ENCODE measurements around the gene OFD1.

OFD1 gene

DNA sequence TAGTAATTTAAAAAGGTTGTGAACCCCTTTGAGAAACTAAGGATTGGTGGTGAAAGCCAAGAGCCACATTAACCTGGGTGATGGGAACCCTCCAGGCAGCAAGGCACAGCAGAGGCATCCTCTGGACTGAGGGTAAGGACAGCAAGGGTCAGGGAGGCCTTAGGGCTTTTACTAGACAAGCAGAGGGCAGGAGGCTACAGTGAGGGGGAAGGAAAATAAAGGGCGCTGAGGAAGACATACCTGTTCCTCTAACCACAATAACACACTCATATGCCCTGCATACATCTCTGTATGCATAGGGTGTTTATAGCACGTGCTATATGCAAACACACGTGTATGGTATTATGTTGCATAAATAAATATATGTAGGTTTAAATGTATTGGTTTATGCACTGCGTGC is 63.6 kb downstream of the OFD1 start:
- no peak overlapping the region for H4K12ac ChIP-seq (ENCODE audit: low read depth, low read length)
- no peak overlapping the region for H2AFZ ChIP-seq (ENCODE audit: insufficient read depth, low read length, poor library complexity)
- no CpG with 5 or more reads among the region's 4 CpGs for WGBS (ENCODE audit: extremely low coverage, insufficient coverage, insufficient read length)
- H3K4me3 ChIP-seq (ENCODE audit: low read depth, low read length) = no peak overlapping the region
- no peak overlapping the region for H3K4ac ChIP-seq (ENCODE audit: low read depth, low read length)
- no peaks in the 10 kb centered on the region for H3K27me3 ChIP-seq (ENCODE audit: insufficient read depth, low read length)
- no peak overlapping the region for H4K91ac ChIP-seq (ENCODE audit: low read depth, low read length)
- no peak overlapping the region for H3K4me2 ChIP-seq (ENCODE audit: low read length)
- DNase-seq = no peak
- H3K79me2 ChIP-seq (ENCODE audit: control insufficient read depth, insufficient read depth, low read length, poor library complexity) = no peaks in the 10 kb centered on the region
- H3K36me3 ChIP-seq (ENCODE audit: control insufficient read depth in 1 of 2, insufficient read depth in 2 of 2, low read length in 2 of 2) = no peaks in the 10 kb centered on the region
- H2AK5ac ChIP-seq (ENCODE audit: low read length) = no peak overlapping the region
- no peaks in the 10 kb centered on the region for H3K4me1 ChIP-seq (ENCODE audit: control insufficient read depth in 1 of 2, insufficient read depth in 2 of 2, low read length in 2 of 2)
- no peaks in the 10 kb centered on the region for H3K79me1 ChIP-seq (ENCODE audit: low read length)
- no peak overlapping the region for H3K9ac ChIP-seq (ENCODE audit: low read length)
- H2BK120ac ChIP-seq (ENCODE audit: insufficient read depth, low read length, poor library complexity) = no peak overlapping the region
- H3K9me3 ChIP-seq (ENCODE audit: insufficient read depth, low read depth, low read length) = no peaks in the 10 kb centered on the region
- H3K23ac ChIP-seq (ENCODE audit: low read length) = no peak overlapping the region
- no peak overlapping the region for H3K18ac ChIP-seq (ENCODE audit: low read length)
- H3K27ac ChIP-seq (ENCODE audit: low read depth, low read length) = no peak overlapping the region
- no peak overlapping the region for H4K8ac ChIP-seq (ENCODE audit: low read depth, low read length)
- H2BK5ac ChIP-seq (ENCODE audit: low read depth, low read length, poor library complexity) = no peak overlapping the region
- H2BK12ac ChIP-seq (ENCODE audit: low read length) = no peak overlapping the region
- H3K14ac ChIP-seq (ENCODE audit: low read length) = no peak overlapping the region

DNA sequence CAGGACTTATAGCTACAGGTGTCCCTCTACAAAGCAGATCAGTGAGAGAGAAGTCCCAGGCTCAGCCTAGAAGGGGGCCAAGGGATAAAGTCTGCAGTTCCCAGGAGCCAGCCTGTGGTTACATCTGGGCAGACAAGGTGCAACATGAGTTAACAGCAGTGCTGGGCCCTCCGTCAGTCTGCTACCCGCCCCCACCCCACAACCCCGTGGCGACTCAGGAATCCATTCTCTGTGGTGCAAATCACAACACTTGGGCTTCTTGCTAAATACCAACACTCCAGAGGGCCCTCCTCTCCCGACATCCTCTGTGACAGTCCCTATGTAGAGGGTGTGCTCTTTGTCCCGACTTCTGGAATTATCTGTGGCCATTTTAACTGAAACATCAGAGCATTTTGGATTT is 68.6 kb downstream of the OFD1 start:
- H2AK5ac ChIP-seq (ENCODE audit: low read length) = no peak overlapping the region
- no peaks in the 10 kb centered on the region for H3K27me3 ChIP-seq (ENCODE audit: insufficient read depth, low read length)
- H3K23ac ChIP-seq (ENCODE audit: low read length) = no peak overlapping the region
- no peaks in the 10 kb centered on the region for H3K4me1 ChIP-seq (ENCODE audit: control insufficient read depth in 1 of 2, insufficient read depth in 2 of 2, low read length in 2 of 2)
- H3K14ac ChIP-seq (ENCODE audit: low read length) = no peak overlapping the region
- no peak overlapping the region for H3K4ac ChIP-seq (ENCODE audit: low read depth, low read length)
- no peaks in the 10 kb centered on the region for H3K79me2 ChIP-seq (ENCODE audit: control insufficient read depth, insufficient read depth, low read length, poor library complexity)
- no peak for DNase-seq
- H3K4me2 ChIP-seq (ENCODE audit: low read length) = no peak overlapping the region
- no peak overlapping the region for H3K4me3 ChIP-seq (ENCODE audit: low read depth, low read length)
- H3K36me3 ChIP-seq (ENCODE audit: control insufficient read depth in 1 of 2, insufficient read depth in 2 of 2, low read length in 2 of 2) = no peaks in the 10 kb centered on the region
- no peak overlapping the region for H4K8ac ChIP-seq (ENCODE audit: low read depth, low read length)
- no peak overlapping the region for H2AFZ ChIP-seq (ENCODE audit: insufficient read depth, low read length, poor library complexity)
- no peak overlapping the region for H3K18ac ChIP-seq (ENCODE audit: low read length)
- no peak overlapping the region for H2BK12ac ChIP-seq (ENCODE audit: low read length)
- no peak overlapping the region for H2BK5ac ChIP-seq (ENCODE audit: low read depth, low read length, poor library complexity)
- H4K91ac ChIP-seq (ENCODE audit: low read depth, low read length) = no peak overlapping the region
- H3K79me1 ChIP-seq (ENCODE audit: low read length) = no peaks in the 10 kb centered on the region
- no peak overlapping the region for H2BK120ac ChIP-seq (ENCODE audit: insufficient read depth, low read length, poor library complexity)
- no CpG with 5 or more reads among the region's 6 CpGs for WGBS (ENCODE audit: extremely low coverage, insufficient coverage, insufficient read length)
- no peak overlapping the region for H3K27ac ChIP-seq (ENCODE audit: low read depth, low read length)
- H3K9ac ChIP-seq (ENCODE audit: low read length) = no peak overlapping the region
- H4K12ac ChIP-seq (ENCODE audit: low read depth, low read length) = no peak overlapping the region
- H3K9me3 ChIP-seq (ENCODE audit: insufficient read depth, low read depth, low read length) = no peaks in the 10 kb centered on the region

DNA sequence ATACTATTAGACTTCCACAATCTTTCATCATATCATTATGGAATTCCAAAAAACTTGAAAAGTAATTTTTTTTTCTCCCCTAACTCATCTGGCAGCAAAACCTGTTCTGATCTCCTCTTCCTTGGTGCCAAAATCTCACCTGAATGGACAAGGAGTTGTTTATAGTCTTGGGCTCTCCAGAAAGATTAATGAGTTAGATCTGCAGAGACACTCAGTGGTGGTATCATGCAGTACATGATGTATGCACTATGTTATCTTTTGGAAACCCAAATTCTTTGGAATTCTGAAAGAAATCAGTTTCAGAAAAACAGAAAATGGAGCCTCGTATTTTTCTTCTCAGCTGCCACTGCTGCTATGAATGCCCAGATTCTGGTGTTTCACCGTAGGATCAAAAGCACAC is 70.7 kb downstream of the OFD1 start:
- no peaks in the 10 kb centered on the region for H3K4me1 ChIP-seq (ENCODE audit: control insufficient read depth in 1 of 2, insufficient read depth in 2 of 2, low read length in 2 of 2)
- H2AFZ ChIP-seq (ENCODE audit: insufficient read depth, low read length, poor library complexity) = no peak overlapping the region
- H3K9ac ChIP-seq (ENCODE audit: low read length) = no peak overlapping the region
- no peak overlapping the region for H3K23ac ChIP-seq (ENCODE audit: low read length)
- H4K12ac ChIP-seq (ENCODE audit: low read depth, low read length) = no peak overlapping the region
- no peak overlapping the region for H2BK12ac ChIP-seq (ENCODE audit: low read length)
- H3K36me3 ChIP-seq (ENCODE audit: control insufficient read depth in 1 of 2, insufficient read depth in 2 of 2, low read length in 2 of 2) = no peaks in the 10 kb centered on the region
- H3K27me3 ChIP-seq (ENCODE audit: insufficient read depth, low read length) = no peaks in the 10 kb centered on the region
- H3K79me1 ChIP-seq (ENCODE audit: low read length) = no peaks in the 10 kb centered on the region
- H4K91ac ChIP-seq (ENCODE audit: low read depth, low read length) = no peak overlapping the region
- H3K27ac ChIP-seq (ENCODE audit: low read depth, low read length) = no peak overlapping the region
- H2BK5ac ChIP-seq (ENCODE audit: low read depth, low read length, poor library complexity) = no peak overlapping the region
- no peak for DNase-seq
- no peak overlapping the region for H3K4me2 ChIP-seq (ENCODE audit: low read length)
- no peak overlapping the region for H2AK5ac ChIP-seq (ENCODE audit: low read length)
- H3K9me3 ChIP-seq (ENCODE audit: insufficient read depth, low read depth, low read length) = no peaks in the 10 kb centered on the region
- WGBS (ENCODE audit: extremely low coverage, insufficient coverage, insufficient read length) = no CpG with 5 or more reads among the region's 2 CpGs
- no peak overlapping the region for H3K14ac ChIP-seq (ENCODE audit: low read length)
- H3K18ac ChIP-seq (ENCODE audit: low read length) = no peak overlapping the region
- H3K4me3 ChIP-seq (ENCODE audit: low read depth, low read length) = no peak overlapping the region
- no peak overlapping the region for H3K4ac ChIP-seq (ENCODE audit: low read depth, low read length)
- H3K79me2 ChIP-seq (ENCODE audit: control insufficient read depth, insufficient read depth, low read length, poor library complexity) = no peaks in the 10 kb centered on the region
- H2BK120ac ChIP-seq (ENCODE audit: insufficient read depth, low read length, poor library complexity) = no peak overlapping the region
- H4K8ac ChIP-seq (ENCODE audit: low read depth, low read length) = no peak overlapping the region

DNA sequence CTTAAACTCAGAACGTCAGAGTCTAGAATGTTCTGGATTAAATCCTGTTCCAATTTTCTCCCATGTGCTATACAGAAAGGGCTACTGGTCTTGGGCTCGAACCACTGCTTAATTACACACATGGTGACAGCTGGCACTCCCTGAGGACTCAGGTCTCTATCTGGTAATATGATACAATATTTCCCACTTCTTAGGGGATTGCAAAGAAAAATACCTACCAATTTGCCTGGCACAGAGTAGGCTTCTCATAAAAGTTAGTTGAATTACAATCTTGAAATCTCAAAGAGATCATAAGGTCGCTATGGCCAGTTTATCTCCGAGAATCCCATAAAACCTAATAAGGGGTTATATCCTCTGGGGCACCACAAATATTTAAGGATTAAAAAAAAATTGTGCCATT is 73.7 kb downstream of the OFD1 start:
- Histone ChIP-seq H3K4me3 (ENCODE audit: low read depth, low read length) (no peak overlapping the region), H2BK120ac (ENCODE audit: insufficient read depth, low read length, poor library complexity) (no peak overlapping the region), H3K9me3 (ENCODE audit: insufficient read depth, low read depth, low read length) (no peaks in the 10 kb centered on the region), H4K8ac (ENCODE audit: low read depth, low read length) (no peak overlapping the region), H3K23ac (ENCODE audit: low read length) (no peak overlapping the region), H2BK5ac (ENCODE audit: low read depth, low read length, poor library complexity) (no peak overlapping the region), H3K9ac (ENCODE audit: low read length) (no peak overlapping the region), H3K27ac (ENCODE audit: low read depth, low read length) (no peak overlapping the region), H3K18ac (ENCODE audit: low read length) (no peak overlapping the region), H4K12ac (ENCODE audit: low read depth, low read length) (no peak overlapping the region), H4K91ac (ENCODE audit: low read depth, low read length) (no peak overlapping the region), H2BK12ac (ENCODE audit: low read length) (no peak overlapping the region), H3K14ac (ENCODE audit: low read length) (no peak overlapping the region), H3K4me2 (ENCODE audit: low read length) (no peak overlapping the region), H2AK5ac (ENCODE audit: low read length) (no peak overlapping the region), H3K4ac (ENCODE audit: low read depth, low read length) (no peak overlapping the region), H2AFZ (ENCODE audit: insufficient read depth, low read length, poor library complexity) (no peak overlapping the region), H3K27me3 (ENCODE audit: insufficient read depth, low read length) (no peaks in the 10 kb centered on the region), H3K36me3 (ENCODE audit: control insufficient read depth in 1 of 2, insufficient read depth in 2 of 2, low read length in 2 of 2) (no peaks in the 10 kb centered on the region), H3K79me1 (ENCODE audit: low read length) (no peaks in the 10 kb centered on the region), H3K4me1 (ENCODE audit: control insufficient read depth in 1 of 2, insufficient read depth in 2 of 2, low read length in 2 of 2) (no peaks in the 10 kb centered on the region), H3K79me2 (ENCODE audit: control insufficient read depth, insufficient read depth, low read length, poor library complexity) (no peaks in the 10 kb centered on the region)
- WGBS (ENCODE audit: extremely low coverage, insufficient coverage, insufficient read length) = no CpG with 5 or more reads among the region's 4 CpGs
- DNase-seq = no peak

DNA sequence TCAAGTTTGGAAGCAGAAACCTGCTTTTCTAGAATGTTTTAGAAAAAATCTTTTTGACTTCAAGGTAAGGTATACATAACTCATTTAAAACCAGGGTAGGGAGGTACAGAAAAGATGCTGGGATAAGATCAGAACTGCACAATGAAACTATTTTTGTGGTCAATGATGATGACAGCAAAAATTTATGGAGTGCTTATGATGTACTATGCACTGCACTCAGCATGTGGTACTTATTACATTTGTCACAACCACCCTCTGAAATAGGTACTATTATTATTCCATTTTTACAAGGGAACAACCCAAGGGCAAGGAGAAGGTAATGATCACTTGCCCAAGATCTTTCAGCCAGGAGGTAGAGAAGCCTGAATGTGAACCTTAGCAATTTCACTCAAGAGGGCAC is 74.3 kb downstream of the OFD1 start:
- Histone ChIP-seq H2BK12ac (ENCODE audit: low read length) (no peak overlapping the region), H3K4ac (ENCODE audit: low read depth, low read length) (no peak overlapping the region), H2AFZ (ENCODE audit: insufficient read depth, low read length, poor library complexity) (no peak overlapping the region), H2BK120ac (ENCODE audit: insufficient read depth, low read length, poor library complexity) (no peak overlapping the region), H3K79me2 (ENCODE audit: control insufficient read depth, insufficient read depth, low read length, poor library complexity) (no peaks in the 10 kb centered on the region), H4K91ac (ENCODE audit: low read depth, low read length) (no peak overlapping the region), H3K9me3 (ENCODE audit: insufficient read depth, low read depth, low read length) (no peaks in the 10 kb centered on the region), H3K9ac (ENCODE audit: low read length) (no peak overlapping the region), H3K27me3 (ENCODE audit: insufficient read depth, low read length) (no peaks in the 10 kb centered on the region), H4K12ac (ENCODE audit: low read depth, low read length) (no peak overlapping the region), H3K18ac (ENCODE audit: low read length) (no peak overlapping the region), H4K8ac (ENCODE audit: low read depth, low read length) (no peak overlapping the region), H3K23ac (ENCODE audit: low read length) (no peak overlapping the region), H3K4me3 (ENCODE audit: low read depth, low read length) (no peak overlapping the region), H3K14ac (ENCODE audit: low read length) (no peak overlapping the region), H2BK5ac (ENCODE audit: low read depth, low read length, poor library complexity) (no peak overlapping the region), H3K27ac (ENCODE audit: low read depth, low read length) (no peak overlapping the region), H2AK5ac (ENCODE audit: low read length) (no peak overlapping the region), H3K79me1 (ENCODE audit: low read length) (no peaks in the 10 kb centered on the region), H3K4me1 (ENCODE audit: control insufficient read depth in 1 of 2, insufficient read depth in 2 of 2, low read length in 2 of 2) (no peaks in the 10 kb centered on the region), H3K4me2 (ENCODE audit: low read length) (no peak overlapping the region), H3K36me3 (ENCODE audit: control insufficient read depth in 1 of 2, insufficient read depth in 2 of 2, low read length in 2 of 2) (no peaks in the 10 kb centered on the region)
- DNase-seq = peak; percentile 15 to 61
